ENCODE data around the gene IL15.
A peak's percentile ranks its signal among the peaks of the same experiment; 100 is the strongest.
"Not testable (repeated sequence)": the region's sequence is repeated elsewhere in the genome, so short reads cannot be mapped to it uniquely, and the experiment has no call there.

IL15 gene

GRCh38 chr4:141646969-141647368 is 10.6 kb downstream of the IL15 start:
- peak; percentile 10 for DNase-seq (ENCODE audit: low spot score)
- FAIRE-seq: no peak

DNA sequence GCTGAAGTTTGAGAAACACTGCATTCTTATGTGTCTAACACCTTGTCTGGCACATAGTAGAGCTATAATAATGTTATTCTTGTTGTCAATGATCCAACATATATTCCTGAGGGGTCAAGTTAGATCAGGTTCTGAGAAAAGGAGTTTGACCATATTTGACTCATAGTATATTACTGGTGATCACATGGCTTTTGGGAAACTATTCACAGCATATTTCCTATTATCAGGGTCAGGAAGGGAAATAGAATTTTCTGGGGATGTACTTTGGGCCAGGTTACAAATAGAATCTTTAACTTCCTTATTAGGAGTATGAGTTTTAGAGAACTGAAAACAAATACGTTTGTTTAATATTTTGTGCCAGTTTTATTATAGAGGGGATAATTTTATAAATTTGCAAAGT is 11.6 kb downstream of the IL15 start:
- no peak for FAIRE-seq
- DNase-seq (ENCODE audit: low spot score): no peak

DNA sequence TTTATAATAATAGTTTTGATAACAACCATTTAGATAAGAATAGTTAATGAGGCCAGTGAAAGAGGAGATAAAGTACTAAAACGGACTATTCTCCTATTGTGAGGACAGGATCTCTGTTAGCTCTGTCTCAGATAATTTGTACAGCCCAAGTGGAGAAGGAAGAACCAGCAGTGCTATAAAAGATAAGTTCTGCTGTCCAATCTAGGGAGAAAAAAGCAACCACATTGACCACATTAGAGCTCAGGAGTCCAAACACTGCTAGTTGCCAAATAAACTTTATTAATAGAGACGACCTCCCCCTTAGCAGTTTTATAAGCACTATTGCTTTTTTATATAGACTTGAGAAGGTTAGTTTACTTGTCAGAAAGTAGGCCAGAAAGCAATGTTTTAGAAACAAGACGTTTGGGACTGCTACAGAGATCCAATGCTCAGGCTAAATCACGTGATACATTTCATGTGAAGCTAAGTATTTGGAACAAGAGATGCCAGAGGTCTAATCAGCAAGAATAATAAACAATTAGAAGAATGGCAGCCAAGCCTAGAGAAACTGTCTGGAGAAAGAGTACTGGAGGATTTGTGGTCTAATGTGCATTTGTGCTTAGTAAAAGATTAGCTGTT is 15.9 kb downstream of the IL15 start:
- DNase-seq (ENCODE audit: low spot score): no peak
- FAIRE-seq: no peak

- no peak for DNase-seq (ENCODE audit: low spot score)
These were observed 17.7 kb downstream of the IL15 start for GRCh38 chr4:141654098-141654497.

GRCh38 chr4:141656031-141656430 is 19.6 kb downstream of the IL15 start:
- no peak for FAIRE-seq
- DNase-seq (ENCODE audit: low spot score): no peak

More at GRCh38 chr4:141654098-141654497, 17.7 kb downstream of the IL15 start:
- FAIRE-seq: no peak

- DNase-seq (ENCODE audit: low spot score) (no peak), FAIRE-seq (no peak)
These were observed 21.3 kb downstream of the IL15 start for GRCh38 chr4:141657550-141658250.

DNA sequence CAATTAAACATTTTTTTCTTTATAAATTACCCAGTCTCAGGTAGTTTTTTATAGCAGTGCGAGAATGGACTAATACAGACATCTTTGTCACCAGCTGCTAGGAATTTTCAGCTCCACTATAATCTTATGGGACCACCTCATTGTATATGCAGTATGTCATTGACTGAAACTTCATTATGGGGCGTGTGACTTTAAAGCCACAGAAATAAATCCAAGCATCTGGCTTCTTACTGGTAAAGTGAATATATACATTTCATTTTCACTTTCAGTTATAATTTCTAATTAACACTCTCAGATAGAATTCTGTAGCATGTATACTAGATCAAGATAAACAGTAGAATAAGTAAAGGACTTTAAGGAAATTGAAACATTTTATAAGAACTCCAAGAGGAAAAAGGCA is 21.9 kb downstream of the IL15 start:
- FAIRE-seq (no peak), DNase-seq (ENCODE audit: low spot score) (no peak)

GRCh38 chr4:141659539-141659938 is 23.2 kb downstream of the IL15 start:
- DNase-seq (ENCODE audit: low spot score) (no peak), FAIRE-seq (no peak)

DNA sequence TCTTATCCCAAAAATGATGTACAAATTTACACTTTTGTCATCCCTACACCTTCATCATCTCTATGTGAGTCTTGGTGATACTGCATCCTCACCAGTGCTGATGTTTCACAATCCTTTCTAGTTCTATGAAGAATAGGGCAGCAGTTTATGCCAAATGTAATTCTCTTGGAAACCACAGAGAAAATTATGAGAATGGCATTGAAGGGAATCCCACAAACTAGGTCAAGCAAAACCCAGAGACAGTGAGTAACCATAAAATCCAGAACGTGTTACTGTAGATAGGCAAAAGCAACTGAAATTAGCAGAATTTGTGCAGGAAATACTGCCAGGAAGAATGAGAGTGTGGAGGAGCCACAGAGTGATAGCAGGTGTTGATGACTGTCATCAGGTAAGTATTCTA is 24.5 kb downstream of the IL15 start:
- FAIRE-seq: peak; percentile 72

DNA sequence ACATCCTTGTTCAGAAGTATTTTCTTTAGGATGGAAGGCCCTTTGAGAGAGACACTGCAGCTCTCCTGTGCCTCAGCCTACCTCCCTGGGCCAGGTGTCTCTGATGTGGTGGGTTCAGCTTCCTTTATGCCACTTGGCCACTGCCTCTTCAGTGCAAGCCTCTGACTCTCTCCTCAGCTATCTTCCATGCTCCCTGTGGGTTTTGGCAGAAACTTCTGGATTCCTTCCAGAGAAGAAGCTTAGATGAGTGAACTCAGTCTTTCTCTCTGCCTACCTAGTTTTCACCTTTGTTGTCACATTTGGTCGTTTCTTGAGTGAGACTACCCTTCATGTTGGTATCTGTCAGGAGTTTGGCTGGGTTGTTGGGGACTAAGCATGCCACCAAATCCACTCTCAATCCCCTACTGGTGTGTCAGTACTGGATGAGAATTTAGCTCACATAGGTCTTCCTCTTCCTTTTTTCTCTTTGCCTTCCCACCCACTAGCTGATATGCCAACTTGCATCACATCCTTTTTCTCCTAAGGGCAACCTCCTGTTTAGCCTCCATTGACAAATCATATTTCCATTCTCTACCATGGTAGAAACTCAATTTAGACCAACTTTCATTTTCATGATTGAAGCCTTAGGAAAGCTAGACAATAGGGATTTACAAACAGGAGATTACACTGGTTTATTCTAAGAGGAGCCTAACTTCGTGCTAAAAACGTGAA is 32.0 kb downstream of the IL15 start:
- DNase-seq (ENCODE audit: low spot score): no peak
- no peak for FAIRE-seq

More for the DNA sequence above, 24.5 kb downstream of the IL15 start:
- DNase-seq (ENCODE audit: low spot score): no peak

- DNase-seq (ENCODE audit: low spot score) (no peak), FAIRE-seq (no peak)
These were observed 33.1 kb downstream of the IL15 start for GRCh38 chr4:141669501-141669900.

GRCh38 chr4:141675384-141675783 is 39.0 kb downstream of the IL15 start:
- FAIRE-seq: no peak
- no peak for DNase-seq (ENCODE audit: low spot score)

DNA sequence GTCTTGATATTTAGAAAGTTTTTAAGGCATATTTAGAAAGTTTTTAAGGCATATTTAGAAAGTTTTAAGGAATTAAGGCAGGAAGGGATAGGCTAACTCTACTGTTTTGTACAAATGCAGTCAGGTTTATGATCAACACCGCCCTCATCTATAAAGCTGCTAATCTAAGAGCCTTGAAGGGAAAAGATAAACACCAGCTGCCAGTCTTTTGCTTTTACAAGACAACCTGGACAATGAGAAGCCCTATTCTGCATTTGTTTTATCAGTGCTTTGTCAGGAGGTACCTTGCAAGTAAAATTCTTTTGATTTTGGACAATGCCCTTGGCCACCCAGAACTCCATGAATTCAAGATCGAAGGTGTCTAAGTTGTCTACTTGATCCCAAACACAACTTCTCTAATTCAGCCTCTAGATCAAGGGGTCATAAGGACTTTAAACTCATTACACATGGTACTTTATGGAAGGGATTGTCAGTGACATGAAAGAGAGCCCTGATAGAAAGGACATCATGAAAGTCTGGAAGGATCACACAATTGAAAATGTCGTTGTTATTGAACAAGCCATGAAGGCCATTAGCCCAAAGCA is 39.8 kb downstream of the IL15 start:
- FAIRE-seq: no peak
- DNase-seq (ENCODE audit: low spot score): no peak

DNA sequence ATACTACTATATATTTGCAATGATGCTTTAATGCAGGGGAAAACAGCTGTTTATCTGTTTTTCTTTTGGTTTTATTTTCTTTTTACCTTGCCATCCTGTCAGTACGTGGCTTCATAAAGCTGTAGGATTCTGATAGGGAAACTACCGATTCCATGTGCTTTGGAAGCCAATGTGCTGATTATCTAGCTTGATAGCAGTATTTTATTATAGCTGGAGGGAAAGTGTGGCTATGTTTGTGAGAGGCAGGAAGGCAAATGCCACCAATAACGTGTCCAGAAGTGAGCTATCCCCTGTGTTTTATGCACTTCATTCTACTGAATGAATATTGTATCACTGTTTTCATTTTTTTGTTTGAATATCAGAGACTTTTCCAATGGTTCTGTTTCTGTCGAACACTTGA is 43.7 kb downstream of the IL15 start:
- no peak for FAIRE-seq
- no peak for DNase-seq (ENCODE audit: low spot score)

- FAIRE-seq (peak; percentile 69), DNase-seq (ENCODE audit: low spot score) (peak; percentile 31)
These were observed 48.4 kb downstream of the IL15 start for GRCh38 chr4:141684785-141685184.

- FAIRE-seq (peak; percentile 32), DNase-seq (ENCODE audit: low spot score) (peak; percentile 68)
These were observed 49.9 kb downstream of the IL15 start for GRCh38 chr4:141686146-141686775.

DNA sequence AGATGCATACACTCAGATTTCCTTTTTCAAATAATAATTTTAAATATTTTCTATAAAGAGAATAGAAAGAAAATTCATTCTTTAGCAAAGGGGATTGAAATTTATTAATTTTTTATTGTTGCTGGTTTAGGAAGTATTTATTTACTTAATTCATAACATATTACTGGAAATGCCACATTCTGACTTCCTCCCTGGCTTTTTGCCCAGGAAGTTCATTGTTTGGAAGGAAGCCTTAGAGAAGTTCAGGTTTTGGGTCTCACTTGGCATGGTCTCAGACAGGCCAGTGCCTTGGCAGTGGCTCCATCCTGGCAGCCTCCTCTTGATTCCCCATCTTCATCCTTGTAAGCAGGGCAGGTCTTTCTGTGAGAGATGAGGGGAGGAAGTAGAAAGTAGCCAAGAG is 50.5 kb downstream of the IL15 start:
- FAIRE-seq: peak; percentile 48
- no peak for DNase-seq (ENCODE audit: low spot score)

DNA sequence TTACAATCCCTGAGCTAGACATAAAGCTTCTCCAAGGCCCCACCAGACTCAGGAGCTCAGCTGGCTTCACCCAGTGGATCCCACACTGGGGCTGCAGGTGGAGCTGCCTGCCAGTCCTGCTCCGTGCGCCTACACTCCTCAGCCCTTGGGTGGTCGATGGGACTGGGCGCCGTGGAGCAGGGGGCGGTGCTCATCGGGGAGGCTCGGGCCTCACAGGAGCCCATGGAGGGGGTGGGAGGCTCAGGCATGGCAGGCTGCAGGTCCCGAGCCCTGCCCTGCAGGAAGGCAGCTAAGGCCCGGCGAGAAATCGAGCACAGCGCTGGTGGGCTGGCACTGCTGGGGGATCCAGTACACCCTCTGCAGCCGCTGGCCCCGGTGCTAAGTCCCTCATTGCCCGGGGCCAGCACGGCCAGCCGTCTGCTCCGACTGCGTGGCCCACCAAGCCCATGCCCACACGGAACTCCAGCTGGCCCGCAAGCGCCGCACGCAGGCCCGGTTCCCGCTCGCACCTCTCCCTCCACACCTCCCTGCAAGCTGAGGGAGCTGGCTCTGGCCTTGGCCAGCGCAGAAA is 53.4 kb downstream of the IL15 start:
- not testable (repeated sequence) for FAIRE-seq; DNase-seq (ENCODE audit: low spot score)

DNA sequence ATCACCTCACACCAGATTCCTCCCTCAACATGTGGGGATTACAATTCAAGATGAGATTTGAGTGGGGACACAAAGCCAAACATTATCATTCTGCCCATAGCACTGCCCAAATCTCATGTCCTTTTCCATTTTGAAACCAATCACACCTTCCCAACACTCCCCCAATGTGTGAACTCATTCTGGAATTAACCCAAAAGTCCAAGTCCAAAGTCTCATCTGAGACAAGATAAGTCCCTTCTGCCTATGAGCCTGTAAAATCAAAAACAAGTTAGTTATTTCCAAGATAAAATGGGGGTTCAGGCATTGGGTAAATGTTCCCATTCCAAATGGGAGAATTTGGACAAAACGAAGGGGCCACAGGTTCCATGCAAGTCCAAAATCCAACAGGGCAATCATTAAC is 54.9 kb downstream of the IL15 start:
- not testable (repeated sequence) for FAIRE-seq; DNase-seq (ENCODE audit: low spot score)

- FAIRE-seq: no peak
- no peak for DNase-seq (ENCODE audit: low spot score)
These were observed 55.7 kb downstream of the IL15 start for GRCh38 chr4:141692081-141692480.

GRCh38 chr4:141697116-141697515 is 60.7 kb downstream of the IL15 start:
- no peak for FAIRE-seq
- DNase-seq (ENCODE audit: low spot score): no peak

All from RCC 7860 (cell line).